ENCODE results near the gene SLIT3. TPM values are rescaled to one million over a fixed set of nuclear protein-coding genes. Genes with fewer than 3 reads are reported as not detected.

SLIT3 gene
- polyA plus RNA-seq, 1 of the 3 experiments (the other 2 are of a cell fraction): 119 TPM

GRCh38 chr5:168802337-168802736 lies 498.6 kb downstream of the SLIT3 start:
- CTCF ChIA-PET: interaction anchor here (0.5 to 1.8 kb wide), 5 partner anchors 11 to 143 kb away, joined by 3 to 6 read pairs (median 4); no protein-coding TSS in a partner anchor
- WGBS (ENCODE audit: low lambda C conversion rate): 93% methylated on average over 6 of the region's 6 CpGs
- H4K20me1 ChIP-seq (ENCODE audit: insufficient read depth): no peaks in the 10 kb centered on the region

More at GRCh38 chr5:168802337-168802736, 498.6 kb downstream of the SLIT3 start:
- Histone ChIP-seq H3K27ac (ENCODE audit: low read depth in 2 of 2, low read length in 1 of 2) (peak overlapping the region; percentile 52 to 73; a peak in 3 of 4 replicates), H3K36me3 (replicated peaks in 1 of 2; ENCODE audit: control insufficient read depth in 1 of 2, insufficient read depth in 2 of 2, low read length in 1 of 2) (peaks cover 3 to 89% of the 10 kb centered on the region in 2 experiments), H3K9me2 (no peaks in the 10 kb centered on the region), H2AFZ (ENCODE audit: low read depth) (no peak overlapping the region), H3K79me2 (ENCODE audit: insufficient read depth) (no peaks in the 10 kb centered on the region), H3K27me3 (ENCODE audit: insufficient read depth) (no peaks in the 10 kb centered on the region), H3K4me2 (no peak overlapping the region), H3F3A (replicated peaks; ENCODE audit: insufficient read depth) (no peaks in the 10 kb centered on the region), H3K4me3 (ENCODE audit: low read depth in 2 of 2, low read length in 1 of 2) (no peak overlapping the region), H3K9ac (no peak overlapping the region), H3K4me1 (ENCODE audit: control insufficient read depth in 1 of 2, insufficient read depth in 2 of 2, low read depth in 1 of 2, low read length in 1 of 2) (peaks cover 4 to 51% of the 10 kb centered on the region in 2 experiments; a peak in 2 of 4 replicates), H3K9me3 (no peaks in the 10 kb centered on the region)
- TF ChIP-seq FOSL2 (IDR thresholded peaks at IDR 0.05; ENCODE audit: borderline replicate concordance, low read depth): no peak
- TF ChIP-seq GATA2 (CRISPR knock-in tag; IDR thresholded peaks at IDR 0.05): no peak
- no peak for TF ChIP-seq TCF12 (IDR thresholded peaks at IDR 0.05)
- no peak for TF ChIP-seq RFX5 (IDR thresholded peaks at IDR 0.05; ENCODE audit: low read length)
- TF ChIP-seq MAX (IDR thresholded peaks at IDR 0.05; ENCODE audit: low read depth): no peak
- no peak for TF ChIP-seq EZH2phosphoT487 (IDR thresholded peaks at IDR 0.05; ENCODE audit: borderline replicate concordance, low read depth)
- no peak for TF ChIP-seq YY1 (IDR thresholded peaks at IDR 0.05; ENCODE audit: low read depth)
- TF ChIP-seq ZBTB33 (IDR thresholded peaks at IDR 0.05; ENCODE audit: borderline replicate concordance, low read depth): no peak
- no peak for TF ChIP-seq MEF2A (IDR thresholded peaks at IDR 0.05; ENCODE audit: borderline replicate concordance, low read depth)
- no peak for TF ChIP-seq TEAD4 (IDR thresholded peaks at IDR 0.05; ENCODE audit: borderline replicate concordance, insufficient read depth)
- no peak for TF ChIP-seq IRF3 (IDR thresholded peaks at IDR 0.05; ENCODE audit: low read depth, low read length)
- TF ChIP-seq USF2 (IDR thresholded peaks at IDR 0.05; ENCODE audit: borderline replicate concordance, low read depth, low read length): no peak
- no peak for TF ChIP-seq FOXJ3 (CRISPR knock-in tag; IDR thresholded peaks at IDR 0.05)
- TF ChIP-seq MXI1 (IDR thresholded peaks at IDR 0.05; ENCODE audit: low read depth, low read length): no peak
- no peak for TF ChIP-seq ELF1 (IDR thresholded peaks at IDR 0.05)
- DNase-seq: no peak
- POLR2A ChIA-PET: interaction anchor here (1.4 kb wide), 1 partner anchor 31 kb away, joined by 4 read pairs; no protein-coding TSS in a partner anchor

All from SK-N-SH (cell line).